ENCODE results near the gene UTF1.

The UTF1 gene

DNA sequence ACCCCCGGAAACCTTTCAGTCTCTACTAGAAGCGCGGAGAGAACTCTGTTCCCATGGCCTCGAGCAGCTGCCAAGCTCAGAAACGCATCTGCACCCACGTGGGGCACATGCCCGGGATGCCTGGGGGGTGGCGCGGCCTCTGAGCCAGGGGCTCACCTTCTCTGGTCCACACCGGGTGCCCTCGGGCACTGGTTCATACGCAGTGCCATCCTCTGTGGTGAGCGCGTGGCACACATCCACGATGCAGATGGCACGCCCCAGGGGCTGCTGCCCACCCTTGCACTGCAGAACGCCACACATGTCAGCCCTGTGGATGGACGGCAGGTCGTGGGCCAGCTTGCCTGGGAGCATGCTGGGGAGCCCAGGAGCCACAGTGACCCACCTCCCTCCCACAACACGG, 40.2 kb downstream of the UTF1 start:
- DNase-seq = no peak
- in situ Hi-C loops (cut with HindIII; ENCODE audit: low pct_ligation_motif_present, low pct_unique_long_range_greater_than_20kb, low sequenced_read_pairs) = no loop called here

DNA sequence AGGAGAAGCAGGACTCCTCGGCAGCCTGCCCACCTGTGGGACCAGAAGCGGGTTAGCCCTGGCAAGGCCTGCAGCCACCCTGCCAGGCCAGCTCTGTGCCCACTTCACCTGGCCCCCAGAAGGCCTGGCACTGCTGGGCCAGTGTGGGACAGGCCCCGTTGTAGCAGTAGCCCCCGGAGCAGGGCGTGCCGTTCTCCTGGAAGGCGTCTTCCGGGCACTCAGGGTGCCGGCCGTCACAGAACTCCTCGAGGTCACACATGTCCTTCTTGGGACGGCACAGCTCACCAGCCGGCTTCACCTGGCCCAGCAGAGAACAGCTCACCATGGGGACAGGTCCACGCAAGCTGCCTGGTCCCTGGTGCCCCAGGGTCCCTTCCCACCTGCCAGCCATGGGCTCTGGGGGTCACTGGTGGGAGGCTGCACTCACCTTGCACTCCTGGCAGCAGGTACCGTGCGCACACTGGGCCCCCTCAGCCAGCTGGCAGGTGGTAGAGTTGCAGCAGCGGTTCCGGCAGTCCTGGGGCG, 40.8 kb downstream of the UTF1 start:
- DNase-seq = no peak
- in situ Hi-C loops (cut with HindIII; ENCODE audit: low pct_ligation_motif_present, low pct_unique_long_range_greater_than_20kb, low sequenced_read_pairs) = no loop called here

DNA sequence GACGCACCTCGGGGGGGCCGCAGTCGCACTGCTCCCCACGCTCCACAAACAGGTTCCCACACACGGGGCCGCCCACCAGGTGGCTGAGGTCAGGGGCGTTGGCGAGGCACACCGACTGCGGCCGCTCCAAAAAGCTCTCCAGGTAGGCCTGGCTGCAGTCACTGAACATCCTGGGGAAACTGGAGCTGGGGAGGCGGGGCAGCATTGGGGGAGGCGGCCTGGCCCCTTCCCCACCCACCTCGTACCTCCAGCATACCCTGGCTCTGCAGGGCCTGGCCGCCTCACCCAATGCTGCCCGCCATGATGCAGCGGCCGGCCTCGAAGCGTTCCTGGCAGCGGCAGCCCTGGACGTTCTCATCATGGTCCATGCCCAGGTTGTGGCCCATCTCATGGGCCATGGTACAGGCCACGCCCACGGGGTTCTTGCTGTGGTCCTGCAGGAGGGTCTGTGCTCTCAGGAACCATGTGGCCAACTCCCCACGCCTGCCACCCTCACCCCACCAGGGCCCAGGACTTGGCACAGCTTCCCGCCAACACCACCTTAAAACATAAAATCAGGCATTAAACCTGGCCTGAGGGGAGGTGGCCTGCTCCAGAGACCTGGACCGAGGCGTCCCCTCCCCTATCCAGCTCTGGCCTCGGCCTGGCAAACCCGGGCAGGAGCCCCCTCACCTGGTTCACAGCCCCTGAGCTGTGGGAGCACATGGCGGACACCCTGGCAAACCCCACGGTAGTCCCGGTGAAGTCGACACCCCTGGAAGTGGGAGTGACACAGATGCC, 41.7 kb downstream of the UTF1 start:
- DNase-seq = no peak

DNA sequence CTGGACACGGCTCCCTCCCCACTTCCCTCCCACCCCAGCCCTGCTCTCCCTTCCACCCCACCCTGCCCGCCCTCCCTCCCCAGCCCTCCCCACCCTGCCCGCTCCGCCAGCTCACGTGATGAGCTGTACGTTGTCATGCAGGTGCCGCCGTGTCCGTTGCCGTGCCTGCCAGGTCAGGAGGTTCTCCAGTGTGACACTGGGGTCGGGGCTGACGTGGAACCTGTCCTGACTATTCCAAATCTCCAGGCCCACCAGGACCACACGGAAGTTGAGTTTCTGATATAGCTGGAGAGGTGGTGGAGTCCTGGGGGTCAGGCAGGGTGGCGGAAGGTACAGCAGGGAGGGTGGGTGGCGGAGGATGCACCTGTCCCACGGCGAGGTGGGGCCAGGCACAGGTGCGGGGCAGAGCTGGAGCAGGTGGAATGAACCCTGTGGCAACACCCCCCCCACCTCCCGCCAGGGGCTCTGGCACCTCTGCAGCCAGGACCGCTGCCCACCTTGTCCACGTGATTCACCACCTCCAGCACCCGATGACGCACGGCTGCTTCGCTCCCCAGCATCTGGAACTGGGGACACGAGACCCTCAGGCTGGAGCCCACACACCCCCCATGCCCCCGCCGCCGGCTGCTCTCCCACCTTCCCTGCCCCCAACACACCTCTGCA, 42.4 kb downstream of the UTF1 start:
- DNase-seq = no peak
- in situ Hi-C loops (cut with HindIII; ENCODE audit: low pct_ligation_motif_present, low pct_unique_long_range_greater_than_20kb, low sequenced_read_pairs) = no loop called here

More for the DNA sequence above, 41.7 kb downstream of the UTF1 start:
- in situ Hi-C loops (cut with HindIII; ENCODE audit: low pct_ligation_motif_present, low pct_unique_long_range_greater_than_20kb, low sequenced_read_pairs) = no loop called here

DNA sequence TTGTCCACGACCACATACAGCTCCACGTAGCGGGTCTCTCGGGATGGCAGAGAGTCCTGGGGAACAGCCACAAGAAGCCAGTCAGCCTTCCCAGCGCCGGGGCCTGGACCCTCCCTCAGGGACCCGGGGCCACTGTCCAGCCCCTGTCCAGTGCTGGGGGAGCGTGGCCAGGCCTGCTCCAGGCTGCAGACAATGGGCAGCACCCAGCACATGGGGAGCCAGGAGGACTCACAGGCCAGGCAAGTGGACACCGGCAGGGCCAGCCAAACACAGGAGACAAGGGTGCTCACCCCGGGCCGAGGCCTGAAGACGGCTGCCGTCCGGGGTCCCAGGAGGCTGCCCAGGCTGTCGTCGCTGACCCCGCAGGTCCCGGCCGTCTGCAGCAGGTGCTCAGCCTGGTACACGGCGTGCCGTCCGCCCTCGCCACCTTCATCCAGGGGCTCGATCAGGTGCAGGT, 43.0 kb downstream of the UTF1 start:
- in situ Hi-C loops (cut with HindIII; ENCODE audit: low pct_ligation_motif_present, low pct_unique_long_range_greater_than_20kb, low sequenced_read_pairs) = no loop called here
- DNase-seq = no peak

DNA sequence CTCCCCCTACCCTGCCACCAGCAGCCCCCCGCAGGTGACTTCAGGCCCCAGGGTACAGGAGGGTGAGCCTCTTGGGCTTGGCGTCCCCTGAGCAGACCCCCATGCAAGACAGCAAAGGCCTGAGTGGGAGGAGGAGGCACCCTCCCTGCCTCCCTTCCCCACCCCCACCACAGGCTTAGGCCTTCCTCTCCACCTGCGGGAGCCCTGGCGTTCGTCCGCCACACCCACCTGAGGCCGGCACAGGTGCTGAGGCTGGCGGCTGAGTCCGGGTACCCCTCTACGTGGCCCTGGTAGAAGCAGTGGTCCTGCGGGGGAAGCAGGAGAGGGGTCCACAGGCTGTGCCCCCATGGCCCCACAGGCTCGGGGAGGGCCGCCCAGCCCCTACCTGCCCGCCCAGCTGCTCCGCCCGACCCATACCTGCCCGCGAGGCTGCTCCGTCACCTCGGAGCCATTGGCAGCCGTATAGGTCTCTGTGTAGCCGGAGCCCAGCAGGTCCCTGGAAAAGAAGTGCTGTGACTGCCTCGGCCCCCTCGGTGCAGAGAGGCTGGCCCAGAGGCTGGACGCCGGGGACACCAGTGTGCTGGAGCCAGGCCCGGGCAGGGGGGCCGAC, 43.6 kb downstream of the UTF1 start:
- in situ Hi-C loops (cut with HindIII; ENCODE audit: low pct_ligation_motif_present, low pct_unique_long_range_greater_than_20kb, low sequenced_read_pairs) = no loop called here
- no peak for DNase-seq

DNA sequence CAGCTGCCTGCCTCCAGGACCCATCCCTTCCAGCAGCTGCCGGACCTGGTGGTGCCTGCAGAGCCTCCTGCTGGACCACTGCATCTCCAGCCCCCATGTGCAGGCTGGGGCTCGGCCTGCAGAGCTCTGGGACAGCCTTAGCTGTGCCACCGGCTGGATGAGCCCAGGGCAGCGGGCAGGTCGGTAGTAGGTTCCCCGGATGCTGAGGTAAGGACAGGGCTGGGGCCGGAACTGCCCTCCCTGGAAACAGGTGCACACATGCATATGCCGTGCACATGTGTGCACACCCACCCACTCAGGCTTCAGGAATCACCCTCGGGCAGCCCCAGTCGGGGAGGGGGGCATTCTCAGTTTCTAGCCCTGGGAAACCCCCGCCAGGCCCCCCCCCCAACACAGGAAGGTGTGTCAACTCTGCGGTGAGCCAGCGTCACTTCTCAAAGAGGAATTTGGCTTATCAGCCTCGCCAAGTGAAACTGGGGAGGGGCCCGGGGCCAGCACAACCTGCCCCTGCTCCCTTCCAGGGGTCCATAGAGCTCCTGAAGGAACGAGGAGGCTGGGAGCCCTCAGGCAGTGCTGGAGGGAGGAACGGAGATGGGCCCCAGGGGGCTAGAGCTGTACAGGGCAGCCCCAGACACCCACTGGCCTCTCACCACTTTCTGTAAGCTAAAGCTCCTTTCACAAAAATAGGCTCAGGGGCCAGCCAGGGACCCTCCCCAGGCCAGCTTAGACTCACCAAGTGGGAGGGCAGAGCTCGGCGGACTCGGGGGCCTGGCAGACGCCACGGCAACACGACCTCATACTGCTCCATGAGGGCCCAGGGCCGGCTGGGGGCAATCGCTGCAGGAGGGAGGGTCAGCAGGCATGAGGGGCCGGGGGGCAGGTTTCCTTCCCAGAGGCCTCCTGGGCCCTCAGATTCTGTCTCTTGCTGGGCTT, 45.0 kb downstream of the UTF1 start:
- DNase-seq = no peak
- in situ Hi-C loops (cut with HindIII; ENCODE audit: low pct_ligation_motif_present, low pct_unique_long_range_greater_than_20kb, low sequenced_read_pairs) = no loop called here

DNA sequence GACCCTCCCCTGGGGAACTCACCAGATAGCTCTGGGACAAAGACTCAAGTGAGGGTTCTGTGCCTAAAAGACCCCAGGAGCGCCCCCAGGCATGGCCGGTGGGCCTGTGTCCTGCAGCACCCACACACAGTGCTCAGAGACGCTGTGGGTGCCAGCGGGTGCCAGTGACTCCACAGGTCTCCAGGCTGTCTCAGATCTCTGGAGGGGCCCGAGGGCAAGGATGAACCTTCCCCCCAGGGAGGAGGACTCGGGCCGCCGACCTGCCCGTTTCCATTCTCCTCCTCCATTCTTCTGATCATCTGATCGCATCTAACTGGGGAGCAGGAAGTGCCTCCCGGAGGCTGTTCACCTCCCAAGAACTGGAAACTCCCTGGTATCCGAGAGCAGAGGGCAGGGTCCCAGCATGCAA, 45.7 kb downstream of the UTF1 start:
- DNase-seq = no peak
- in situ Hi-C loops (cut with HindIII; ENCODE audit: low pct_ligation_motif_present, low pct_unique_long_range_greater_than_20kb, low sequenced_read_pairs) = no loop called here

DNA sequence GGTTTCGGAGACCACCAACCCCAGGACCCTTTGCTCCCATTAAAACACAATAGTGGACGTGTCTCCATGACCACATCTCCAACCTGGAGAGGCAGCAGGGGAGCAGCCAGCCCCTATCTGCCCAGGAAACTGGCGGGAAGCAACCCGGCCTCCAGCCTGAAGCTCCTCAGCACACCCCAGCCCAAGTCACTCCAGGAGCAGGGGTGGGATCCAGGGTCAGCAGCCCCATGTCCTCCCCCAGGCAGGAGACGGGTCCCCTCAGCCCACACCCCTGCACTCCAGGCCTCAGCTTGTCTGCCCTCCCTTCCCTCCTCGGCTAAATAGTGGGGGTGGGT, 46.0 kb downstream of the UTF1 start:
- no peak for DNase-seq
- in situ Hi-C loops (cut with HindIII; ENCODE audit: low pct_ligation_motif_present, low pct_unique_long_range_greater_than_20kb, low sequenced_read_pairs) = no loop called here

DNA sequence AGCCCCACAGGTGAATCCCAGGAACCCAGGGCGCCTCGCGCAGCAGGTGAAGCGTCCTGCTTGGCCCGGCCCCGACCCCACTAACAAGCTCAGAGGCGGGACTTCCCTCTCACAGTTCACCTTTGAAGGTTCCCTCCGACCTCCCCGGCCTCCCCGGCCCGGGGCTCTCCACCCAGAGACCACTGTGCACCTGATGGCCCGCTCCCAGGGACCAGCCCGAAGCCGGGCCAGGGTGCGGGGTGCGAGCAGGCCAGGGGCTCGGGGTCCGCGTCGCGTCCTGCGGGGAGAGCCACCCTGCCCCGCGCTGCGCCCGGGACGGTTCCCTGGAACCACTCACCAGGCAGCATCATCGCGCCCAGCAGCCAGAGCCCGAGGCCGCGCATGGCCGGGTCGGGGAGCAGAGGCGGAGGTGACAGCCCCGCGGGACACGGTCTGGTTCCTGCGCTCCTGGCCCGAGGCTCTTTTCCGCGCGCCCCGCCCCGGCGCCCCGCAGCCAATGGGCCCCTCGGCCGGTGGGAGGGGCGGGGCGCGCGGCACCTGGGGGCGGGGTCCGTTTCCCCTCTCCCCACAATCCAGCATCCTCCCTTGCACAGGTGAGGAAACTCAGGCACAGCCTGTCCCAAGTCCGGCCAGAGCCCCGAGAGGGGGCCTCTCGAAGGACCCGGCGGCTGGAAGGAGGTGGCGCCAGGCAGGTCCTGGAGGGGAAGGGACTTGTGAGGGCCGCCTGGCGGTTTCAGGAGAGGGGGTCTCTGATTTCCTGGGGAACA, 46.6 kb downstream of the UTF1 start, which contains the start of gene ADAM8:
Gene ADAM8 (minus strand): TSS at position 434 of the 767 bp plus-strand sequence. CDS start 51 bp downstream, at position 383.
- DNase-seq = peak; percentile 59
- in situ Hi-C loops (cut with HindIII; ENCODE audit: low pct_ligation_motif_present, low pct_unique_long_range_greater_than_20kb, low sequenced_read_pairs) = no loop called here

DNA sequence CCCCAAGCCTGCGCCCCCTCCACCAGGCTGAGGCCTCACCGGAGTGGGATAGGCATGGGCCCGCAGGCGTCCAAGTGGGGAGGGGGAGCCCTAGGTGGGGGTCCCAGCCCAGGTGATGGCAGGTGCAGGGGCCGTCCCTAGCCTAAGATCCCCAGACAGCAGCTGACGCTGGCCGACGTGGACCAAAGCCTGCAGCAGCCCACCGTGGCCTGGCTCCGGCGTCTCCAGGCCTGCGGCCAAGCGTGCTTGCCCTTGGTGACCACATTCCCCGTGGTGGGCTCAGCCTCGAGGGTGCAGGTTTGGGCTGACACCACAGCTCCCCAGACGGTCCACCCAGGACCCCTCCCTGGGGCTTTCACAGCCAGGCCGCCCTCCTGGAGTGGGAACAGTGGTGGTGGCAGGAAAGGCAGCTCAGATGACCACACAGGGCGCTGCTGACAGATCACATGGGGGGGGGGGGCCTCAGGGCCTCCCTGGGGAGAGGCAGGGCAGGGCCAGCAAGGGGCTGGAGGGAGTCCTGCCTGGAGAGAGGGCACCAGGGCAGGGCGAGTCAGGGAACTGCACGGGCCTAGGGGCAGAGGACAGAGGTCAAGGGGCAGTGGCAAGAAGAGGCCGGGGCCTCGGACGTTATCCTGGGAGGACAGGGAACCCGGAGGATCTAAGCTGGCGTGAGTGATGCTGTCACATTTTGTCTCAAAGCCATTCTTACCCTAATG, 47.4 kb downstream of the UTF1 start:
- in situ Hi-C loops (cut with HindIII; ENCODE audit: low pct_ligation_motif_present, low pct_unique_long_range_greater_than_20kb, low sequenced_read_pairs) = no loop called here

DNA sequence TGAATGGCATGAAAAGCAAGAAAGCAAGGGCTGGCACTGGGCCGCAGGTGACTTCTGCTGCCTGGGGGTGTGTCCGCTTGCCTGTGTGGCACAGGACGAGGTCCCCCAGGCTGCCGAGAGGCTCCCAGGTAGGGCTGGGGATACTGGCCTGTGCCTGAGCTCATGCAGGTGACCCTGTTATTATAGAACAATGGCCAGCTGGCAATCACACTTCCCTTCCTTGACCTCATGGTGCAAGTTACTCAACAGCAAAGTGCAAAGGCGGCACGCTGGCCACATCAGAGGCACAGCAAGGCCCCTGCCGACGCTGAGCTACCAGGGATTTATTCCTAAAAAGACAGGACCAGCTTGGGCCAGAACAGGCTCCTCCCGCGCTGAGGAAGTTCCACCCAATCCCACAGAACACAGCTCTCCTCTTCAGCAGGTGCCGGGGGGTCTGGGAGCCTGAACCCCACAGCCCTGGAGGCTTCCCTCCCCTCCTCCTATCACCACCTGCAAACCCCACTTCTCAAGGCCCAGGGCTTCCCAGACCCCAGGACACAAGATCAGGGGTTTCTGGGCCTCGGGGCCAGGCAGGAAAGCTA, 48.1 kb downstream of the UTF1 start:
- DNase-seq = no peak
- in situ Hi-C loops (cut with HindIII; ENCODE audit: low pct_ligation_motif_present, low pct_unique_long_range_greater_than_20kb, low sequenced_read_pairs) = no loop called here

More for the DNA sequence above, 47.4 kb downstream of the UTF1 start:
- no peak for DNase-seq

DNA sequence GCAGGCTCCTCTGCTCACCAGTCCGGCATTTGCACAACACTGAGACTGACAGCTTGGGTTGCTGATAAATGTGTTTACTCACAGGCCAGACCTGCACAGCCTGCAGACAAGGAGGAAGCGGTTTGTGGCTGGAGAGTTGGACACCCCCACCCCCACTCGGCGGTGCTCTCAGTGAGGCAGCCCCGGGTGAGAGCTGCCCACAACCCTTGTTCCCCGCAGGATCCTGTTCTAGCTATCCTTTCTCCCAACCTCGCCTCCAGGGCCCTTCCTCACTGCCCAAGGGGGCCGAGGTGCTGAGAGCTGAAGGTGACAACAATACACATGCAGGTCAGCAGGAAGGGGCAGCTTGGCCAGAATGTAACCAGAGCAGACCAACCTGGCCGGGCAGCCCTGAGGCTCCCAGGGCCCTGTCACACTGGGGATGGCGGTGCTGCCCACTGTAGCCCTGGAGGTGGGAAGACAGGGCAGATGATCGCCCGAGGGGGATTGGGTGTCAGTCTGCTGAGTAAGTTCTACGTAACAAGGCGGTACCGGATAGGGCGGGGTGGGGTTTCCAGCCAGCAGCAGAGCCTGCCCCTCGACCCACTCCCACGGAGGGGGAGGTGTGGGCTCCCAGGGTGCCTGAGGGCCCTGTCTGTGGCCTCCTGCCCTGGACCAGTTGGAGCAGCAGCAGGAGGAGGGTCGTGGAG, 48.7 kb downstream of the UTF1 start:
- in situ Hi-C loops (cut with HindIII; ENCODE audit: low pct_ligation_motif_present, low pct_unique_long_range_greater_than_20kb, low sequenced_read_pairs) = no loop called here
- DNase-seq = no peak

DNA sequence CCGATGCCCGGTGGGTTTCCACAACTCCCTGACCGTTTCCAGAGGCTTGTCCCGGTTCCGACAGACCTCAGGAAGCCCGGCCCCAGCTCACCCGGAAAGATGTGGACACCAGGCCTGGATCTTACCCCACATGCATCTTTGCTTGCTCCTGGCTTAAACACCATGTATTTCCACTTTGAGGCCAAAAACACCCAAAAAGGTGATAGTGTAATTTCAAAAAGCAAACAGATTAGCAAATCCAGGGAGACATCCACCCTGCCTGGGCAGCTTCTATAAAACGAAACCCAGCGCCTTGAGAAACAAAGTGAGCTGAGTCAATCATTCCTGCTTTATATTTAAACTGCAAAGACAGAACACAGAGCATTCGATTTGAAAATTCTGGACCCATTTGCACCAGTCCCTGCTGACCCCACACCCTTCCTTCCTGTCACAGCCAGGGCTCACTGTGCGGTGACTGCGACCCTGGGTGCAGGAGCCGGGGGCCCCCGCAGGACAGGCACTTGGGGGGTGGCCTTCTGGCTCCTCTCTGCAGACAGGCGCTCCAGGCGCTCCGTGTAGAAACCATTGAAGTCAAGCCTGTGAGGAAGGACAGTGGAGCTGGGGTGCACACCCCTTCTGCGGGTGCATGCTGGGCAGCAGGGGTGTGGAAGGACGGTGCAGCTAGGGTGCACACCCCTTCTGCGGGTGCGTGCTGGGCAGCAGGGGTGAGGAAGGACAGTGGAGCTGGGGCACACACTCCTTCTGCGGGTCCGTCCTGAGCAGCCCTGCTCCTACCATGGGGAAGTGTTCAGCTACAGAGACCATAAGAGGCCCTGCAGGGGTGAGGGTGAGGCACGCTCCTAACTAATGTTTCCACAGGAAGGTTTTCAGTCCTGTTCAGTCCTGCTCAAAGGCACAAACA, 49.6 kb downstream of the UTF1 start:
- in situ Hi-C loops (cut with HindIII; ENCODE audit: low pct_ligation_motif_present, low pct_unique_long_range_greater_than_20kb, low sequenced_read_pairs) = no loop called here
- no peak for DNase-seq

DNA sequence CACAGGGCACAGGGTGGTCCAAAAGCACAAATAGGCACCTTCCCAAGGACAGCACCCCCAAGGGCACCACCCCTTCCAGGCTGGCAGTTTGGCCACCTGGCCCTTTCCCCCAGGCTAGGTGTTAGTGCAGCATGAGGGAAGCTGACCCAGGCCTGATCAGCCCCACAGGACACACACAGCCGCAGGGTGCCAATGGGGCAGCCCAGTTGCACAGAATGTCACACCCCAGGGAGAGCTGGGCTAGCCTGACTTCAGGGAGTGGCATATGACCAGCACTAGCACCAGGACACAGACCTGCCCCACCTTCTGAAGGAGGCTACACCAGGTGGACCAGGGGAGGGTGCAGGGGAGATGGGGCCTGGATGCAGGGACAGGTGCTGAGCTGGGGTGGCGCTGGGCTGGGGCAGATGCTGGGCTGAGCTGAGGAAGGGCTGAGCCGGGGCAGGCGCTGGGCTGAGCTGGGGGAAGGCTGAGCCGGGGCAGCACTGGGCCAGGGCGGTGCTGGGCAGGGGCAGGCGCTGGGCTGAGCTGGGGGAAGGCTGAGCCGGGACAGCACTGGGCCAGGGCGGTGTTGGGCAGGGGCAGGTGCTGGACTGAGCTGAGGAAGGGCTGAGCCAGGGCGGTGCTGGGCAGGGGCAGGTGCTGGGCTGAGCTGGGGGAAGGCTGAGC, 50.5 kb downstream of the UTF1 start:
- in situ Hi-C loops (cut with HindIII; ENCODE audit: low pct_ligation_motif_present, low pct_unique_long_range_greater_than_20kb, low sequenced_read_pairs) = no loop called here

More for the DNA sequence above, 50.5 kb downstream of the UTF1 start:
- no peak for DNase-seq
